ENCODE results near the gene GSTM2.
A peak's percentile ranks its signal among the peaks of the same experiment; 100 is the strongest.

The GSTM2 gene

GRCh38 chr1:109712321-109712864 is 44.5 kb downstream of the GSTM2 start:
- H3K4me3 ChIP-seq (ENCODE audit: low read depth in 1 of 5, low read length in 5 of 5), result peak overlapping the region; percentile 29 to 75 (median 62)
- no peaks in the 10 kb centered on the region for H3K27me3 ChIP-seq (ENCODE audit: control insufficient read depth in 5 of 5, insufficient read depth in 4 of 5, low read length in 5 of 5)
- H3K9me3 ChIP-seq (ENCODE audit: control insufficient read depth in 5 of 5, low read length in 5 of 5), result peaks cover 0 to 9% (median 0%) of the 10 kb centered on the region in 5 donors
- no peak overlapping the region for H3K27ac ChIP-seq (ENCODE audit: low read depth, low read length)
- H3K36me3 ChIP-seq (ENCODE audit: control insufficient read depth in 5 of 5, insufficient read depth in 5 of 5, low read length in 5 of 5), result no peaks in the 10 kb centered on the region
- peaks cover 0 to 25% (median 15%) of the 10 kb centered on the region in 5 donors for H3K4me1 ChIP-seq (ENCODE audit: control insufficient read depth in 5 of 5, insufficient read depth in 5 of 5, low read length in 5 of 5)
- H3K9ac ChIP-seq (ENCODE audit: low read length in 5 of 5), result peak overlapping the region in 1 of 5 donors; percentile 51

- Histone ChIP-seq H3K4me3 (ENCODE audit: low read depth in 1 of 5, low read length in 5 of 5) (no peak overlapping the region), H3K27ac (ENCODE audit: low read depth, low read length) (no peak overlapping the region), H3K27me3 (ENCODE audit: control insufficient read depth in 5 of 5, insufficient read depth in 4 of 5, low read length in 5 of 5) (no peaks in the 10 kb centered on the region), H3K9ac (ENCODE audit: low read length in 5 of 5) (no peak overlapping the region), H3K36me3 (ENCODE audit: control insufficient read depth in 5 of 5, insufficient read depth in 5 of 5, low read length in 5 of 5) (no peaks in the 10 kb centered on the region), H3K4me1 (ENCODE audit: control insufficient read depth in 5 of 5, insufficient read depth in 5 of 5, low read length in 5 of 5) (peaks cover 0 to 25% (median 15%) of the 10 kb centered on the region in 5 donors), H3K9me3 (ENCODE audit: control insufficient read depth in 5 of 5, low read length in 5 of 5) (peaks cover 0 to 6% (median 0%) of the 10 kb centered on the region in 5 donors)
Measured at GRCh38 chr1:109713636-109714035, 45.8 kb downstream of the GSTM2 start.

GRCh38 chr1:109714661-109715372 is 47.0 kb downstream of the GSTM2 start:
- no peak overlapping the region for H3K9ac ChIP-seq (ENCODE audit: low read length in 5 of 5)
- H3K36me3 ChIP-seq (ENCODE audit: control insufficient read depth in 5 of 5, insufficient read depth in 5 of 5, low read length in 5 of 5), result no peaks in the 10 kb centered on the region
- no peak overlapping the region for H3K27ac ChIP-seq (ENCODE audit: low read depth, low read length)
- peaks cover 0 to 25% (median 15%) of the 10 kb centered on the region in 5 donors for H3K4me1 ChIP-seq (ENCODE audit: control insufficient read depth in 5 of 5, insufficient read depth in 5 of 5, low read length in 5 of 5)
- H3K4me3 ChIP-seq (ENCODE audit: low read depth in 1 of 5, low read length in 5 of 5), result no peak overlapping the region
- H3K9me3 ChIP-seq (ENCODE audit: control insufficient read depth in 5 of 5, low read length in 5 of 5), result no peaks in the 10 kb centered on the region
- no peaks in the 10 kb centered on the region for H3K27me3 ChIP-seq (ENCODE audit: control insufficient read depth in 5 of 5, insufficient read depth in 4 of 5, low read length in 5 of 5)

- Histone ChIP-seq H3K9me3 (ENCODE audit: control insufficient read depth in 5 of 5, low read length in 5 of 5) (no peaks in the 10 kb centered on the region), H3K4me3 (ENCODE audit: low read depth in 1 of 5, low read length in 5 of 5) (no peak overlapping the region), H3K9ac (ENCODE audit: low read length in 5 of 5) (no peak overlapping the region), H3K4me1 (ENCODE audit: control insufficient read depth in 5 of 5, insufficient read depth in 5 of 5, low read length in 5 of 5) (peaks cover 0 to 25% (median 15%) of the 10 kb centered on the region in 5 donors), H3K36me3 (ENCODE audit: control insufficient read depth in 5 of 5, insufficient read depth in 5 of 5, low read length in 5 of 5) (no peaks in the 10 kb centered on the region), H3K27me3 (ENCODE audit: control insufficient read depth in 5 of 5, insufficient read depth in 4 of 5, low read length in 5 of 5) (no peaks in the 10 kb centered on the region), H3K27ac (ENCODE audit: low read depth, low read length) (no peak overlapping the region)
Measured at GRCh38 chr1:109716121-109716520, 48.3 kb downstream of the GSTM2 start.

GRCh38 chr1:109716570-109717090 is 48.8 kb downstream of the GSTM2 start:
- Histone ChIP-seq H3K27me3 (ENCODE audit: control insufficient read depth in 5 of 5, insufficient read depth in 4 of 5, low read length in 5 of 5) (no peaks in the 10 kb centered on the region), H3K9me3 (ENCODE audit: control insufficient read depth in 5 of 5, low read length in 5 of 5) (no peaks in the 10 kb centered on the region), H3K4me3 (ENCODE audit: low read depth in 1 of 5, low read length in 5 of 5) (no peak overlapping the region), H3K27ac (ENCODE audit: low read depth, low read length) (no peak overlapping the region), H3K4me1 (ENCODE audit: control insufficient read depth in 5 of 5, insufficient read depth in 5 of 5, low read length in 5 of 5) (peaks cover 0 to 25% (median 15%) of the 10 kb centered on the region in 5 donors), H3K9ac (ENCODE audit: low read length in 5 of 5) (no peak overlapping the region), H3K36me3 (ENCODE audit: control insufficient read depth in 5 of 5, insufficient read depth in 5 of 5, low read length in 5 of 5) (no peaks in the 10 kb centered on the region)

GRCh38 chr1:109717729-109718128 is 49.9 kb downstream of the GSTM2 start:
- Histone ChIP-seq H3K27ac (ENCODE audit: low read depth, low read length) (no peak overlapping the region), H3K4me1 (ENCODE audit: control insufficient read depth in 5 of 5, insufficient read depth in 5 of 5, low read length in 5 of 5) (peaks cover 0 to 16% (median 9%) of the 10 kb centered on the region in 5 donors), H3K4me3 (ENCODE audit: low read depth in 1 of 5, low read length in 5 of 5) (no peak overlapping the region), H3K9me3 (ENCODE audit: control insufficient read depth in 5 of 5, low read length in 5 of 5) (peaks cover 0 to 2% (median 0%) of the 10 kb centered on the region in 5 donors), H3K27me3 (ENCODE audit: control insufficient read depth in 5 of 5, insufficient read depth in 4 of 5, low read length in 5 of 5) (no peaks in the 10 kb centered on the region), H3K9ac (ENCODE audit: low read length in 5 of 5) (no peak overlapping the region), H3K36me3 (ENCODE audit: control insufficient read depth in 5 of 5, insufficient read depth in 5 of 5, low read length in 5 of 5) (no peaks in the 10 kb centered on the region)

GRCh38 chr1:109718495-109718894 is 50.6 kb downstream of the GSTM2 start:
- Histone ChIP-seq H3K9me3 (ENCODE audit: control insufficient read depth in 5 of 5, low read length in 5 of 5) (peaks cover 0 to 2% (median 0%) of the 10 kb centered on the region in 5 donors), H3K27ac (ENCODE audit: low read depth, low read length) (no peak overlapping the region), H3K27me3 (ENCODE audit: control insufficient read depth in 5 of 5, insufficient read depth in 4 of 5, low read length in 5 of 5) (no peaks in the 10 kb centered on the region), H3K9ac (ENCODE audit: low read length in 5 of 5) (no peak overlapping the region), H3K4me1 (ENCODE audit: control insufficient read depth in 5 of 5, insufficient read depth in 5 of 5, low read length in 5 of 5) (peaks cover 0 to 20% (median 9%) of the 10 kb centered on the region in 5 donors), H3K36me3 (ENCODE audit: control insufficient read depth in 5 of 5, insufficient read depth in 5 of 5, low read length in 5 of 5) (no peaks in the 10 kb centered on the region), H3K4me3 (ENCODE audit: low read depth in 1 of 5, low read length in 5 of 5) (no peak overlapping the region)

GRCh38 chr1:109719337-109719837 is 51.5 kb downstream of the GSTM2 start:
- H3K9ac ChIP-seq (ENCODE audit: low read length in 5 of 5), result no peak overlapping the region
- H3K9me3 ChIP-seq (ENCODE audit: control insufficient read depth in 5 of 5, low read length in 5 of 5), result peaks cover 0 to 2% (median 0%) of the 10 kb centered on the region in 5 donors
- no peak overlapping the region for H3K27ac ChIP-seq (ENCODE audit: low read depth, low read length)
- H3K36me3 ChIP-seq (ENCODE audit: control insufficient read depth in 5 of 5, insufficient read depth in 5 of 5, low read length in 5 of 5), result no peaks in the 10 kb centered on the region
- H3K27me3 ChIP-seq (ENCODE audit: control insufficient read depth in 5 of 5, insufficient read depth in 4 of 5, low read length in 5 of 5), result no peaks in the 10 kb centered on the region
- H3K4me1 ChIP-seq (ENCODE audit: control insufficient read depth in 5 of 5, insufficient read depth in 5 of 5, low read length in 5 of 5), result peaks cover 0 to 20% (median 9%) of the 10 kb centered on the region in 5 donors
- no peak overlapping the region for H3K4me3 ChIP-seq (ENCODE audit: low read depth in 1 of 5, low read length in 5 of 5)

- Histone ChIP-seq H3K4me1 (ENCODE audit: control insufficient read depth in 5 of 5, insufficient read depth in 5 of 5, low read length in 5 of 5) (peaks cover 0 to 20% (median 9%) of the 10 kb centered on the region in 5 donors), H3K4me3 (ENCODE audit: low read depth in 1 of 5, low read length in 5 of 5) (no peak overlapping the region), H3K9ac (ENCODE audit: low read length in 5 of 5) (no peak overlapping the region), H3K9me3 (ENCODE audit: control insufficient read depth in 5 of 5, low read length in 5 of 5) (peaks cover 0 to 2% (median 0%) of the 10 kb centered on the region in 5 donors), H3K27ac (ENCODE audit: low read depth, low read length) (no peak overlapping the region), H3K27me3 (ENCODE audit: control insufficient read depth in 5 of 5, insufficient read depth in 4 of 5, low read length in 5 of 5) (no peaks in the 10 kb centered on the region), H3K36me3 (ENCODE audit: control insufficient read depth in 5 of 5, insufficient read depth in 5 of 5, low read length in 5 of 5) (no peaks in the 10 kb centered on the region)
Measured at GRCh38 chr1:109721042-109721441, 53.2 kb downstream of the GSTM2 start.

- Histone ChIP-seq H3K4me1 (ENCODE audit: control insufficient read depth in 5 of 5, insufficient read depth in 5 of 5, low read length in 5 of 5) (peaks cover 0 to 13% (median under 1%) of the 10 kb centered on the region in 5 donors), H3K36me3 (ENCODE audit: control insufficient read depth in 5 of 5, insufficient read depth in 5 of 5, low read length in 5 of 5) (no peaks in the 10 kb centered on the region), H3K27ac (ENCODE audit: low read depth, low read length) (no peak overlapping the region), H3K4me3 (ENCODE audit: low read depth in 1 of 5, low read length in 5 of 5) (no peak overlapping the region), H3K9ac (ENCODE audit: low read length in 5 of 5) (no peak overlapping the region), H3K9me3 (ENCODE audit: control insufficient read depth in 5 of 5, low read length in 5 of 5) (peaks cover 0 to 2% (median 0%) of the 10 kb centered on the region in 5 donors), H3K27me3 (ENCODE audit: control insufficient read depth in 5 of 5, insufficient read depth in 4 of 5, low read length in 5 of 5) (no peaks in the 10 kb centered on the region)
Measured at GRCh38 chr1:109721971-109722370, 54.1 kb downstream of the GSTM2 start.
